HepG2 (cell line): Measurements from ENCODE around the gene PDIA5. TPM values are rescaled to one million over a fixed set of nuclear protein-coding genes. Genes with fewer than 3 reads are reported as not detected.
A peak's percentile ranks its signal among the peaks of the same experiment; 100 is the strongest.

Experiments used
- ASH2L ChIP-seq: fragments of 300-600, 200-600 bp; sonication (generic); IDR thresholded peaks from 2 replicates; pipeline ENCODE4 v1.7.0; 2017; ENCODE audit warnings: low read depth, mild to moderate bottlenecking, moderate library complexity, mixed read lengths, low read length; ENCODE audit not compliant: insufficient read length
- EEA1 ChIP-seq: sonication (generic); formaldehyde crosslinking; IDR thresholded peaks from 2 replicates; pipeline ENCODE4 v1.5.1; 2020; ENCODE audit warnings: mild to moderate bottlenecking, missing genetic modification reagents, borderline replicate concordance
- GLI4 ChIP-seq: sonication (generic); formaldehyde crosslinking; IDR thresholded peaks from 2 replicates; pipeline ENCODE4 v1.5.1; 2020; ENCODE audit warnings: missing genetic modification reagents, mild to moderate bottlenecking, moderate library complexity, borderline replicate concordance
- IKZF4 ChIP-seq: sonication (generic); formaldehyde crosslinking; IDR thresholded peaks from 2 replicates; pipeline ENCODE4 v1.5.1; 2020; ENCODE audit warnings: borderline replicate concordance, mild to moderate bottlenecking, low read depth, missing genetic modification reagents; ENCODE audit errors: not compliant biosample characterization
- JUNB ChIP-seq: sonication (generic); formaldehyde crosslinking; IDR thresholded peaks from 2 replicates; pipeline ENCODE4 v1.8.0; 2022; ENCODE audit warnings: missing genetic modification reagents, mild to moderate bottlenecking, borderline replicate concordance
- SIX4 ChIP-seq: sonication (generic); formaldehyde crosslinking; IDR thresholded peaks from 2 replicates; pipeline ENCODE4 v1.4.0; 2020; ENCODE audit warnings: missing genetic modification reagents
- SRSF1 ChIP-seq: fragments of 200-400 bp; formaldehyde crosslinking; optimal IDR thresholded peaks from 2 replicates; pipeline ENCODE3; 2017; ENCODE audit warnings: mild to moderate bottlenecking, low read depth, low read length, moderate library complexity
- ZNF709 ChIP-seq: sonication (generic); formaldehyde crosslinking; IDR thresholded peaks from 2 replicates; pipeline ENCODE4 v1.5.0; 2020; ENCODE audit warnings: mild to moderate bottlenecking, missing genetic modification reagents
- ZSCAN20 ChIP-seq: sonication (generic); formaldehyde crosslinking; IDR thresholded peaks from 2 replicates; pipeline ENCODE4 v1.4.0; 2020; ENCODE audit warnings: missing genetic modification reagents, mild to moderate bottlenecking, borderline replicate concordance
- polyA plus RNA-seq, 8 experiments: library from polyadenylated mRNA; depleted of rRNA in 3 of 8; stranded (reverse) in 7 of 8; unstranded in 1 of 8; fragments of >200 nt; fragmentation: Illumina TruSeq in 4 of 8; extraction: Trizol in 4 of 8; gene quantifications; 2 replicates each; pipeline versions ENCODE4 v1.2.1 to v1.2.3, GENCODE V29; 2011 to 2016; ENCODE audit warnings: low read depth in 4 of 8, missing spikeins in 1 of 8, mixed read lengths in 1 of 8; ENCODE audit not compliant: insufficient read depth in 1 of 8
- total RNA-seq, 5 experiments: library from RNA; depleted of rRNA; stranded (reverse); fragments of >200 nt; fragmentation: Illumina TruSeq; extraction: Trizol; gene quantifications; 2 replicates each; pipeline ENCODE4 v1.2.3, GENCODE V29; 2016; ENCODE audit warnings: low read depth in 1 of 5
- TF ChIP-seq, protein P1 (sequence below): sonication (generic); formaldehyde crosslinking; IDR thresholded peaks from 2 replicates; pipeline ENCODE4 v1.5.0; 2020; ENCODE audit warnings: mild to moderate bottlenecking, missing genetic modification reagents, moderate library complexity
- TF ChIP-seq, protein P2 (sequence below): IDR thresholded peaks from 2 replicates; pipeline ENCODE4 v1.6.1; 2016
- TF ChIP-seq, protein P3 (sequence below): sonication (generic); formaldehyde crosslinking; IDR thresholded peaks from 2 replicates; pipeline ENCODE4 v1.5.1; 2020; ENCODE audit warnings: missing genetic modification reagents, mild to moderate bottlenecking, borderline replicate concordance
- TF ChIP-seq, protein P4 (sequence below): sonication (generic); formaldehyde crosslinking; IDR thresholded peaks from one replicate; pipeline ENCODE4 v1.5.1; 2020; ENCODE audit warnings: mild to moderate bottlenecking, missing genetic modification reagents; ENCODE audit errors: not compliant biosample characterization
- TF ChIP-seq, protein P5 (sequence below): sonication (generic); formaldehyde crosslinking; IDR thresholded peaks from 2 replicates; pipeline ENCODE4 v1.8.0; 2022; ENCODE audit warnings: mild to moderate bottlenecking, missing genetic modification reagents, moderate library complexity

PDIA5 gene
- total and polyA plus RNA-seq, 2 of the 13 experiments (the other 11 are each of a cell fraction or from before 2014, with no cell fraction given) = 51.3 to 74.3 TPM

DNA sequence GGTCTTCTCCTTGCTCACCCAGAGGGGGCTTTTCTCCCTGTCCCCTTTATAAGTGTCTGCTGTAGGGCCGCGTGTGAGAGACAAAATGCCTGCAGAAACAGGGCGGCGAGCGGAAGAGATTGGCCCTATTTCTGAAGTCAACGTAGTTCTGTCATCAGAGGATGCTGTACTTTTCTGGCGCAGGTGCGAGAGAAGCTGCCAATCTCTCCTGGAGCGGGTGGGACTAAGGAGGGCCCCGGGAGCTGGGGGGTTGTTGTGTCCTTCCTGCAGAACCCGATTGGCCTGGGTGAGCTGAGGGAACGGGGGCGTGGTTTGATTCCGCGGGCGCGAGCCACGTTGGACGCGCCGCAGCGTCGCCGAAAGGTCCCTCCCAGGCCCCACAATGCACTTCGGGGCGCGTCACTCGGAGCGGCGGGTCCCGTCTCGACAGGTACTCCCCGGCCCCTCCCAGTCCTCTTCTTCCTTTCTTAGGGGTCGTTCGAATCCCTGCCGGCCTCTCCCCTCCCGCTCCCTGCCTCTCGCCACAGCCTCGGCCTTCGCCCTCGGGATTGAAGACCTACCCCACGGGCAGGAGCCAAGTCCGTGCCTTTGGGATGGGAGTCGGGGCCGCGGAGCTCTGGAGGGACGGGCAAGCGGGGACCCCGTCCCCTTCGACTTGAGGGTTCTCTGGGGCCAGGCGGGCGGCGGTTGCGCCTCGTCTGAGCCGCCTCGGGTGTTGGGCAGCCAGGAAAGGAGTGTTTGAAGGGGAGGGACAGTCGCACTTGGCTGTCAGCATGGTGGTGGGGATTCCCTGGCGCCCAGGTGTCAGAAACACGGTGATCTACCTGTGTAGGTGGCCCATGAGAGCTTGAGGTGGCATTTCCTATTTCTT is 135.0 kb downstream of the PDIA5 start, which contains the start of gene SEC22A (continued):
- TF ChIP-seq, protein P1, sequence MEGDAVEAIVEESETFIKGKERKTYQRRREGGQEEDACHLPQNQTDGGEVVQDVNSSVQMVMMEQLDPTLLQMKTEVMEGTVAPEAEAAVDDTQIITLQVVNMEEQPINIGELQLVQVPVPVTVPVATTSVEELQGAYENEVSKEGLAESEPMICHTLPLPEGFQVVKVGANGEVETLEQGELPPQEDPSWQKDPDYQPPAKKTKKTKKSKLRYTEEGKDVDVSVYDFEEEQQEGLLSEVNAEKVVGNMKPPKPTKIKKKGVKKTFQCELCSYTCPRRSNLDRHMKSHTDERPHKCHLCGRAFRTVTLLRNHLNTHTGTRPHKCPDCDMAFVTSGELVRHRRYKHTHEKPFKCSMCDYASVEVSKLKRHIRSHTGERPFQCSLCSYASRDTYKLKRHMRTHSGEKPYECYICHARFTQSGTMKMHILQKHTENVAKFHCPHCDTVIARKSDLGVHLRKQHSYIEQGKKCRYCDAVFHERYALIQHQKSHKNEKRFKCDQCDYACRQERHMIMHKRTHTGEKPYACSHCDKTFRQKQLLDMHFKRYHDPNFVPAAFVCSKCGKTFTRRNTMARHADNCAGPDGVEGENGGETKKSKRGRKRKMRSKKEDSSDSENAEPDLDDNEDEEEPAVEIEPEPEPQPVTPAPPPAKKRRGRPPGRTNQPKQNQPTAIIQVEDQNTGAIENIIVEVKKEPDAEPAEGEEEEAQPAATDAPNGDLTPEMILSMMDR = no peak
- TF ChIP-seq ZSCAN20 (CRISPR knock-in tag) = no peak
- peak; percentile 60; the same call in 1 of the 2 replicates for TF ChIP-seq ZNF709 (CRISPR knock-in tag)
- no peak for TF ChIP-seq JUNB (CRISPR knock-in tag)
- TF ChIP-seq GLI4 (CRISPR knock-in tag) = no peak
- no peak for TF ChIP-seq SRSF1
- TF ChIP-seq, protein P2, sequence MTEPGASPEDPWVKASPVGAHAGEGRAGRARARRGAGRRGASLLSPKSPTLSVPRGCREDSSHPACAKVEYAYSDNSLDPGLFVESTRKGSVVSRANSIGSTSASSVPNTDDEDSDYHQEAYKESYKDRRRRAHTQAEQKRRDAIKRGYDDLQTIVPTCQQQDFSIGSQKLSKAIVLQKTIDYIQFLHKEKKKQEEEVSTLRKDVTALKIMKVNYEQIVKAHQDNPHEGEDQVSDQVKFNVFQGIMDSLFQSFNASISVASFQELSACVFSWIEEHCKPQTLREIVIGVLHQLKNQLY (CRISPR knock-in tag) = no peak
- TF ChIP-seq, protein P3, sequence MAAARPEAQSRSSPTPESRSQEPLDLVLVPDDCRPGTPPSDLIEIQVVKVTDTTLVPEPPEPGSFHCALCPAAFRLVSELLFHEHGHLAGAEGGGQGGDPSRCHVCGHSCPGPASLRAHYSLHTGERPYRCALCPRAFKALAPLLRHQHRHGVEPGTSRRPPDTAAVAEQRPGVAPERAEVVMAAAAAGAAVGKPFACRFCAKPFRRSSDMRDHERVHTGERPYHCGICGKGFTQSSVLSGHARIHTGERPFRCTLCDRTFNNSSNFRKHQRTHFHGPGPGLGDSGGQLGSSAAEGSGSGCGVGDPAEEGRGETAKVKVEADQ (CRISPR knock-in tag) = no peak
- TF ChIP-seq ASH2L = peak; percentile 84
- no peak for TF ChIP-seq IKZF4 (CRISPR knock-in tag)
- no peak for TF ChIP-seq SIX4 (CRISPR knock-in tag)
- TF ChIP-seq, protein P4, sequence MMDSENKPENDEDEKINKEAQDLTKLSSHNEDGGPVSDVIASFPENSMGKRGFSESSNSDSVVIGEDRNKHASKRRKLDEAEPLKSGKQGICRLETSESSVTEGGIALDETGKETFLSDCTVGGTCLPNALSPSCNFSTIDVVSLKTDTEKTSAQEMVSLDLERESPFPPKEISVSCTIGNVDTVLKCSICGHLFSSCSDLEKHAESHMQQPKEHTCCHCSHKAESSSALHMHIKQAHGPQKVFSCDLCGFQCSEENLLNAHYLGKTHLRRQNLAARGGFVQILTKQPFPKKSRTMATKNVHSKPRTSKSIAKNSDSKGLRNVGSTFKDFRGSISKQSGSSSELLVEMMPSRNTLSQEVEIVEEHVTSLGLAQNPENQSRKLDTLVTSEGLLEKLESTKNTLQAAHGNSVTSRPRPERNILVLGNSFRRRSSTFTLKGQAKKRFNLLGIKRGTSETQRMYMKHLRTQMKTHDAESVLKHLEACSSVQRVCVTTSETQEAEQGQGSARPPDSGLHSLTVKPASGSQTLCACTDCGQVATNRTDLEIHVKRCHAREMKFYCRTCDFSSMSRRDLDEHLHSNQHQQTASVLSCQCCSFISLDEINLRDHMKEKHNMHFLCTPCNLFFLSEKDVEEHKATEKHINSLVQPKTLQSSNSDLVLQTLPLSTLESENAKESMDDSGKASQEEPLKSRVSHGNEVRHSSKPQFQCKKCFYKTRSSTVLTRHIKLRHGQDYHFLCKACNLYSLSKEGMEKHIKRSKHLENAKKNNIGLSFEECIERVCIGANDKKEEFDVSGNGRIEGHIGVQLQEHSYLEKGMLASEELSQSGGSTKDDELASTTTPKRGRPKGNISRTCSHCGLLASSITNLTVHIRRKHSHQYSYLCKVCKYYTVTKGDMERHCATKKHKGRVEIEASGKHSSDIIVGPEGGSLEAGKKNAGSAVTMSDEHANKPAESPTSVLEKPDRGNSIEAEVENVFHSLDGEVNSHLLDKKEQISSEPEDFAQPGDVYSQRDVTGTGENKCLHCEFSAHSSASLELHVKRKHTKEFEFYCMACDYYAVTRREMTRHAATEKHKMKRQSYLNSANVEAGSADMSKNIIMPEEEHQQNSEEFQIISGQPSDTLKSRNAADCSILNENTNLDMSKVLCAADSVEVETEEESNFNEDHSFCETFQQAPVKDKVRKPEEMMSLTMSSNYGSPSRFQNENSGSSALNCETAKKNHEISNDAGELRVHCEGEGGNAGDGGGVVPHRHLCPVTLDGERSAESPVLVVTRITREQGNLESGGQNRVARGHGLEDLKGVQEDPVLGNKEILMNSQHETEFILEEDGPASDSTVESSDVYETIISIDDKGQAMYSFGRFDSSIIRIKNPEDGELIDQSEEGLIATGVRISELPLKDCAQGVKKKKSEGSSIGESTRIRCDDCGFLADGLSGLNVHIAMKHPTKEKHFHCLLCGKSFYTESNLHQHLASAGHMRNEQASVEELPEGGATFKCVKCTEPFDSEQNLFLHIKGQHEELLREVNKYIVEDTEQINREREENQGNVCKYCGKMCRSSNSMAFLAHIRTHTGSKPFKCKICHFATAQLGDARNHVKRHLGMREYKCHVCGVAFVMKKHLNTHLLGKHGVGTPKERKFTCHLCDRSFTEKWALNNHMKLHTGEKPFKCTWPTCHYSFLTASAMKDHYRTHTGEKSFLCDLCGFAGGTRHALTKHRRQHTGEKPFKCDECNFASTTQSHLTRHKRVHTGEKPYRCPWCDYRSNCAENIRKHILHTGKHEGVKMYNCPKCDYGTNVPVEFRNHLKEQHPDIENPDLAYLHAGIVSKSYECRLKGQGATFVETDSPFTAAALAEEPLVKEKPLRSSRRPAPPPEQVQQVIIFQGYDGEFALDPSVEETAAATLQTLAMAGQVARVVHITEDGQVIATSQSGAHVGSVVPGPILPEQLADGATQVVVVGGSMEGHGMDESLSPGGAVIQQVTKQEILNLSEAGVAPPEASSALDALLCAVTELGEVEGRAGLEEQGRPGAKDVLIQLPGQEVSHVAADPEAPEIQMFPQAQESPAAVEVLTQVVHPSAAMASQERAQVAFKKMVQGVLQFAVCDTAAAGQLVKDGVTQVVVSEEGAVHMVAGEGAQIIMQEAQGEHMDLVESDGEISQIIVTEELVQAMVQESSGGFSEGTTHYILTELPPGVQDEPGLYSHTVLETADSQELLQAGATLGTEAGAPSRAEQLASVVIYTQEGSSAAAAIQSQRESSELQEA (CRISPR knock-in tag) = peak; percentile 40
- no peak for TF ChIP-seq EEA1
- TF ChIP-seq, protein P5, sequence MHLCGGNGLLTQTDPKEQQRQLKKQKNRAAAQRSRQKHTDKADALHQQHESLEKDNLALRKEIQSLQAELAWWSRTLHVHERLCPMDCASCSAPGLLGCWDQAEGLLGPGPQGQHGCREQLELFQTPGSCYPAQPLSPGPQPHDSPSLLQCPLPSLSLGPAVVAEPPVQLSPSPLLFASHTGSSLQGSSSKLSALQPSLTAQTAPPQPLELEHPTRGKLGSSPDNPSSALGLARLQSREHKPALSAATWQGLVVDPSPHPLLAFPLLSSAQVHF (CRISPR knock-in tag) = no peak
